K562 (cell line): Measurements from ENCODE around the gene RNF126. TPM values are rescaled to one million over a fixed set of nuclear protein-coding genes. Genes with fewer than 3 reads are reported as not detected.

Experiments used
- CTBP1 ChIP-seq: fragments of 450-650 bp; IDR thresholded peaks from 2 replicates; pipeline ENCODE4 v1.6.1; 2016; ENCODE audit warnings: borderline replicate concordance
- POLR2A ChIP-seq: fragments of 450-650 bp; conservative IDR thresholded peaks from 2 replicates; pipeline ENCODE4 v1.6.1; 2016
- POLR2G ChIP-seq: fragments of 200-400 bp; formaldehyde crosslinking; IDR thresholded peaks from 2 replicates; pipeline ENCODE4 v1.6.1; 2017; ENCODE audit warnings: low read depth, mild to moderate bottlenecking, antibody characterized with exemption, low read length, moderate library complexity
- SAFB ChIP-seq: fragments of 200-400 bp; formaldehyde crosslinking; IDR thresholded peaks from 2 replicates; pipeline ENCODE4 v1.6.1; 2017; ENCODE audit warnings: low read depth, low read length, borderline replicate concordance
- SMARCE1 ChIP-seq: fragments of 450-650 bp; IDR thresholded peaks from 2 replicates; pipeline ENCODE4 v1.7.1; 2016; ENCODE audit warnings: mild to moderate bottlenecking
- SUPT5H ChIP-seq: fragments of 450-650 bp; IDR thresholded peaks from 2 replicates; pipeline ENCODE4 v1.6.1; 2016
- ZNF12 ChIP-seq: sonication (generic); formaldehyde crosslinking; IDR thresholded peaks from 2 replicates; pipeline ENCODE4 v1.4.0; 2020; ENCODE audit warnings: mild to moderate bottlenecking, missing genetic modification reagents
- ZNF507 ChIP-seq: conservative IDR thresholded peaks from 2 replicates; pipeline ENCODE4 v1.6.1; 2017; ENCODE audit warnings: missing genetic modification characterization, missing compliant biosample characterization
- polyA plus RNA-seq, 8 experiments: library from polyadenylated mRNA; depleted of rRNA in 4 of 8; stranded (reverse) in 5 of 8; unstranded in 3 of 8; fragments of >200 nt; fragmentation: Nextera tagmentation in 2 of 8; fragmentation: Illumina TruSeq in 1 of 8; extraction: Ambion mirVana in 2 of 8; extraction: Trizol in 1 of 8; gene quantifications; 2 replicates each; pipeline versions ENCODE4 v1.2.1 to v1.2.3, GENCODE V29; 2011 to 2014; ENCODE audit warnings: inconsistent platforms in 1 of 8, missing spikeins in 1 of 8
- total RNA-seq, 7 experiments: library from RNA; depleted of rRNA in 6 of 7; stranded (reverse); fragments of >200 nt in 6 of 7; fragmentation: Illumina TruSeq in 2 of 7; extraction: Trizol in 2 of 7; gene quantifications; 2 replicates each; pipeline versions ENCODE4 v1.2.1 to v1.2.3, GENCODE V29; 2011 to 2021; ENCODE audit warnings: low replicate concordance in 1 of 7
- TF ChIP-seq, protein P1 (sequence below): conservative IDR thresholded peaks from 2 replicates; pipeline ENCODE4 v1.6.1; 2011; ENCODE audit warnings: low read depth, mild to moderate bottlenecking, low read length; ENCODE audit not compliant: control insufficient read depth
- TF ChIP-seq, protein P2 (sequence below): fragments of 450-650 bp; IDR thresholded peaks from 2 replicates; pipeline ENCODE4 v1.7.0; 2016; ENCODE audit warnings: borderline replicate concordance
- TF ChIP-seq, protein P3 (sequence below), 2 experiments: fragments of 450-650 bp; formaldehyde crosslinking in 1 of 2; IDR thresholded peaks; 2 replicates each; pipeline versions ENCODE4 v1.4.0 to v1.6.1; 2014 to 2020; ENCODE audit warnings: mild to moderate bottlenecking in 2 of 2, borderline replicate concordance in 1 of 2, low read depth in 1 of 2
- TF ChIP-seq, protein P4 (sequence below): fragments of 200-800 bp; sonication (Bioruptor generic); IDR thresholded peaks from 2 replicates; pipeline ENCODE4 v1.6.1; 2017; ENCODE audit warnings: missing genetic modification characterization, missing compliant biosample characterization

Gene RNF126
- total and polyA plus RNA-seq, 9 of the 15 experiments (the other 6 are each of a cell fraction or from before 2014, with no cell fraction given), result 0.27 to 101 (median 12.3) TPM

DNA sequence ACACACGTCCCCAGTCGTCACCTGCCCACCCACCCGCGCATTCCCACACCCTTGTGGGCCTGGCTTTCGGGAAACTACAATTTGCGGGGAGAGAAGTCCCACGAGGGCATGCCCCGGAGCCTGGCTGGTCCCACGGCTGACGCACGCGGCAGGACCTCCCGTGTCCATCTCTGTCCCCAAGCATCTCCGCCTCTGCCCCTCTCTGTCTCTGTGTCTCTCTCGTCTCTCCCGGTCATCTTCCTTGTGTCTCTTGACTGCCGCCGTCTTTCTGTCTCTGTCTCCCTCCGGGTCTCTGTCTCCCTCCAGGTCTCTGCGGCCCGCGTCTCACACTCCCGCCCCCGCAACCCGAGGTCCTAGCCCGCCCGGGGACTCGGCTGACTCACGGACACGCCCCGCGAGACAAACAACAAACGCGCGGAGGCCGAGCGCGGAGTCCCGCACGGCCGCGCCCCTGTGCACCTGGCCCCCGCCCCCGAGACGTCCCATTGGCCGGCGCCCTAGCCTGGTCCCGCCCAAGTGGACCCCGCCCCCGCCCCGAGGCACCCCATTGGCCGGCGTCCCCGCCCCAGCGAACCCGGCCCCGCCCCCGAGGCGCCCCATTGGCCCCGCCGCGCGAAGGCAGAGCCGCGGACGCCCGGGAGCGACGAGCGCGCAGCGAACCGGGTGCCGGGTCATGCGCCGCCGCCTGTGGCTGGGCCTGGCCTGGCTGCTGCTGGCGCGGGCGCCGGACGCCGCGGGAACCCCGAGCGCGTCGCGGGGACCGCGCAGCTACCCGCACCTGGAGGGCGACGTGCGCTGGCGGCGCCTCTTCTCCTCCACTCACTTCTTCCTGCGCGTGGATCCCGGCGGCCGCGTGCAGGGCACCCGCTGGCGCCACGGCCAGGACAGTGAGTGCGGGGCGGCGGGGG lies 23.5 kb downstream of the RNF126 start, which contains the start of gene FGF22 (continued):
- TF ChIP-seq, protein P1, sequence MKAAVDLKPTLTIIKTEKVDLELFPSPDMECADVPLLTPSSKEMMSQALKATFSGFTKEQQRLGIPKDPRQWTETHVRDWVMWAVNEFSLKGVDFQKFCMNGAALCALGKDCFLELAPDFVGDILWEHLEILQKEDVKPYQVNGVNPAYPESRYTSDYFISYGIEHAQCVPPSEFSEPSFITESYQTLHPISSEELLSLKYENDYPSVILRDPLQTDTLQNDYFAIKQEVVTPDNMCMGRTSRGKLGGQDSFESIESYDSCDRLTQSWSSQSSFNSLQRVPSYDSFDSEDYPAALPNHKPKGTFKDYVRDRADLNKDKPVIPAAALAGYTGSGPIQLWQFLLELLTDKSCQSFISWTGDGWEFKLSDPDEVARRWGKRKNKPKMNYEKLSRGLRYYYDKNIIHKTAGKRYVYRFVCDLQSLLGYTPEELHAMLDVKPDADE, result peak; percentile 35; the same call in 1 of the 2 replicates
- peak; percentile 51; the same call in 1 of the 2 replicates for TF ChIP-seq SUPT5H
- peak; percentile 71 for TF ChIP-seq SMARCE1
- TF ChIP-seq ZNF507 (tag), result no peak
- TF ChIP-seq CTBP1, result peak; percentile 62
- TF ChIP-seq POLR2A, result peak; percentile 41; the same call in 1 of the 2 replicates
- TF ChIP-seq ZNF12 (CRISPR knock-in tag), result no peak
- TF ChIP-seq, protein P2, sequence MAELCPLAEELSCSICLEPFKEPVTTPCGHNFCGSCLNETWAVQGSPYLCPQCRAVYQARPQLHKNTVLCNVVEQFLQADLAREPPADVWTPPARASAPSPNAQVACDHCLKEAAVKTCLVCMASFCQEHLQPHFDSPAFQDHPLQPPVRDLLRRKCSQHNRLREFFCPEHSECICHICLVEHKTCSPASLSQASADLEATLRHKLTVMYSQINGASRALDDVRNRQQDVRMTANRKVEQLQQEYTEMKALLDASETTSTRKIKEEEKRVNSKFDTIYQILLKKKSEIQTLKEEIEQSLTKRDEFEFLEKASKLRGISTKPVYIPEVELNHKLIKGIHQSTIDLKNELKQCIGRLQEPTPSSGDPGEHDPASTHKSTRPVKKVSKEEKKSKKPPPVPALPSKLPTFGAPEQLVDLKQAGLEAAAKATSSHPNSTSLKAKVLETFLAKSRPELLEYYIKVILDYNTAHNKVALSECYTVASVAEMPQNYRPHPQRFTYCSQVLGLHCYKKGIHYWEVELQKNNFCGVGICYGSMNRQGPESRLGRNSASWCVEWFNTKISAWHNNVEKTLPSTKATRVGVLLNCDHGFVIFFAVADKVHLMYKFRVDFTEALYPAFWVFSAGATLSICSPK, result no peak
- TF ChIP-seq, protein P3, sequence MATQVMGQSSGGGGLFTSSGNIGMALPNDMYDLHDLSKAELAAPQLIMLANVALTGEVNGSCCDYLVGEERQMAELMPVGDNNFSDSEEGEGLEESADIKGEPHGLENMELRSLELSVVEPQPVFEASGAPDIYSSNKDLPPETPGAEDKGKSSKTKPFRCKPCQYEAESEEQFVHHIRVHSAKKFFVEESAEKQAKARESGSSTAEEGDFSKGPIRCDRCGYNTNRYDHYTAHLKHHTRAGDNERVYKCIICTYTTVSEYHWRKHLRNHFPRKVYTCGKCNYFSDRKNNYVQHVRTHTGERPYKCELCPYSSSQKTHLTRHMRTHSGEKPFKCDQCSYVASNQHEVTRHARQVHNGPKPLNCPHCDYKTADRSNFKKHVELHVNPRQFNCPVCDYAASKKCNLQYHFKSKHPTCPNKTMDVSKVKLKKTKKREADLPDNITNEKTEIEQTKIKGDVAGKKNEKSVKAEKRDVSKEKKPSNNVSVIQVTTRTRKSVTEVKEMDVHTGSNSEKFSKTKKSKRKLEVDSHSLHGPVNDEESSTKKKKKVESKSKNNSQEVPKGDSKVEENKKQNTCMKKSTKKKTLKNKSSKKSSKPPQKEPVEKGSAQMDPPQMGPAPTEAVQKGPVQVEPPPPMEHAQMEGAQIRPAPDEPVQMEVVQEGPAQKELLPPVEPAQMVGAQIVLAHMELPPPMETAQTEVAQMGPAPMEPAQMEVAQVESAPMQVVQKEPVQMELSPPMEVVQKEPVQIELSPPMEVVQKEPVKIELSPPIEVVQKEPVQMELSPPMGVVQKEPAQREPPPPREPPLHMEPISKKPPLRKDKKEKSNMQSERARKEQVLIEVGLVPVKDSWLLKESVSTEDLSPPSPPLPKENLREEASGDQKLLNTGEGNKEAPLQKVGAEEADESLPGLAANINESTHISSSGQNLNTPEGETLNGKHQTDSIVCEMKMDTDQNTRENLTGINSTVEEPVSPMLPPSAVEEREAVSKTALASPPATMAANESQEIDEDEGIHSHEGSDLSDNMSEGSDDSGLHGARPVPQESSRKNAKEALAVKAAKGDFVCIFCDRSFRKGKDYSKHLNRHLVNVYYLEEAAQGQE (IDR thresholded peaks at IDR 0.05; ENCODE audit: borderline replicate concordance), result no peak
- TF ChIP-seq, protein P3 (CRISPR knock-in tag; IDR thresholded peaks at IDR 0.05; ENCODE audit: low read depth), result no peak
- TF ChIP-seq POLR2G, result peak; percentile 18; the same call in 1 of the 2 replicates
- TF ChIP-seq, protein P4, sequence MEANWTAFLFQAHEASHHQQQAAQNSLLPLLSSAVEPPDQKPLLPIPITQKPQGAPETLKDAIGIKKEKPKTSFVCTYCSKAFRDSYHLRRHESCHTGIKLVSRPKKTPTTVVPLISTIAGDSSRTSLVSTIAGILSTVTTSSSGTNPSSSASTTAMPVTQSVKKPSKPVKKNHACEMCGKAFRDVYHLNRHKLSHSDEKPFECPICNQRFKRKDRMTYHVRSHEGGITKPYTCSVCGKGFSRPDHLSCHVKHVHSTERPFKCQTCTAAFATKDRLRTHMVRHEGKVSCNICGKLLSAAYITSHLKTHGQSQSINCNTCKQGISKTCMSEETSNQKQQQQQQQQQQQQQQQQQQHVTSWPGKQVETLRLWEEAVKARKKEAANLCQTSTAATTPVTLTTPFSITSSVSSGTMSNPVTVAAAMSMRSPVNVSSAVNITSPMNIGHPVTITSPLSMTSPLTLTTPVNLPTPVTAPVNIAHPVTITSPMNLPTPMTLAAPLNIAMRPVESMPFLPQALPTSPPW, result peak; percentile 54; the same call in 1 of the 2 replicates
- peak; percentile 75 for TF ChIP-seq SAFB
